Neuronal stem cell (in vitro differentiated cells): Measurements from ENCODE around the gene CD79B.
"Not testable (repeated sequence)": the region's sequence is repeated elsewhere in the genome, so short reads cannot be mapped to it uniquely, and the experiment has no call there.

Experiments
- DNase-seq: peaks from one replicate; pipeline ENCODE4 v3.0.0-alpha.2; 2013; ENCODE audit warnings: low spot score
- H2AFZ ChIP-seq: one replicate; pipeline ENCODE4 v1.6.1; 2013; ENCODE audit warnings: mild to moderate bottlenecking, low read length, inconsistent platforms
- H2AK5ac ChIP-seq: 2 replicates; pipeline ENCODE4 v1.6.1; 2013; ENCODE audit warnings: low read depth, mild to moderate bottlenecking, inconsistent platforms, low read length, moderate library complexity, mixed read lengths
- H2BK120ac ChIP-seq: 2 replicates; pipeline ENCODE4 v1.6.1; 2013; ENCODE audit warnings: low read depth, mild to moderate bottlenecking, inconsistent platforms, low read length, moderate library complexity, mixed read lengths
- H2BK12ac ChIP-seq: one replicate; pipeline ENCODE4 v1.6.1; 2013; ENCODE audit warnings: low read length, inconsistent platforms
- H2BK15ac ChIP-seq: 2 replicates; pipeline ENCODE4 v1.6.1; 2013; ENCODE audit warnings: mild to moderate bottlenecking, low read length, inconsistent platforms, mixed read lengths
- H2BK5ac ChIP-seq: one replicate; pipeline ENCODE4 v1.6.1; 2013; ENCODE audit warnings: inconsistent platforms, mild to moderate bottlenecking, low read length, moderate library complexity
- H3K14ac ChIP-seq: one replicate; pipeline ENCODE4 v1.6.1; 2013; ENCODE audit warnings: low read length, inconsistent platforms
- H3K18ac ChIP-seq: 2 replicates; pipeline ENCODE4 v1.6.1; 2013; ENCODE audit warnings: low read length, inconsistent platforms
- H3K23ac ChIP-seq: 2 replicates; pipeline ENCODE4 v1.6.1; 2013; ENCODE audit warnings: low read depth, mild to moderate bottlenecking, mixed read lengths, low read length, inconsistent platforms; ENCODE audit not compliant: poor library complexity
- H3K27ac ChIP-seq: replicated peaks from 3 replicates; pipeline ENCODE4 v1.5.1; 2013; ENCODE audit warnings: low read length, inconsistent platforms
- H3K27me3 ChIP-seq, 3 experiments: 2 replicates each; pipeline ENCODE4 v1.6.1; 2013; ENCODE audit warnings: low read length in 3 of 3, mild to moderate bottlenecking in 2 of 3, inconsistent platforms in 1 of 3, low read depth in 1 of 3, mixed read lengths in 1 of 3, moderate library complexity in 1 of 3; ENCODE audit not compliant: control insufficient read depth in 3 of 3, insufficient read depth in 3 of 3
- H3K36me3 ChIP-seq, 2 donors: replicated peaks in 1 of 2; 2 replicates each; pipeline ENCODE4 v1.6.1; 2013; ENCODE audit warnings: low read length in 2 of 2; ENCODE audit not compliant: control insufficient read depth in 2 of 2, insufficient read depth in 2 of 2
- H3K4ac ChIP-seq: 2 replicates; pipeline ENCODE4 v1.6.1; 2013; ENCODE audit warnings: inconsistent platforms, mild to moderate bottlenecking, low read length, moderate library complexity
- H3K4me1 ChIP-seq, 2 donors: 1 replicate in 1 of 2; 2 replicates in 1 of 2; pipeline ENCODE4 v1.6.1; 2013; ENCODE audit warnings: low read length in 2 of 2, low read depth in 1 of 2; ENCODE audit not compliant: control insufficient read depth in 2 of 2, insufficient read depth in 1 of 2
- H3K4me2 ChIP-seq: one replicate; pipeline ENCODE4 v1.6.1; 2013; ENCODE audit warnings: mild to moderate bottlenecking, low read length, inconsistent platforms; ENCODE audit not compliant: insufficient read depth, poor library complexity, severe bottlenecking
- H3K4me3 ChIP-seq, 2 donors: 2 replicates each; pipeline ENCODE4 v1.5.1; 2013; ENCODE audit warnings: low read length in 2 of 2, mild to moderate bottlenecking in 2 of 2, inconsistent platforms in 1 of 2, moderate library complexity in 1 of 2
- H3K79me1 ChIP-seq: one replicate; pipeline ENCODE4 v1.6.1; 2013; ENCODE audit warnings: low read depth, mild to moderate bottlenecking, inconsistent platforms, low read length, moderate library complexity
- H3K9ac ChIP-seq: one replicate; pipeline ENCODE4 v1.6.1; 2013; ENCODE audit warnings: mild to moderate bottlenecking, low read depth, low read length, inconsistent platforms; ENCODE audit not compliant: poor library complexity
- H3K9me3 ChIP-seq, 2 donors: replicated peaks in 1 of 2; 2 replicates each; pipeline versions ENCODE3 to v1.6.1; 2013; ENCODE audit warnings: low read length in 2 of 2, mild to moderate bottlenecking in 2 of 2, inconsistent platforms in 1 of 2, low read depth in 1 of 2, mixed read lengths in 1 of 2, moderate library complexity in 1 of 2; ENCODE audit not compliant: control insufficient read depth in 2 of 2, insufficient read depth in 1 of 2
- H4K8ac ChIP-seq: one replicate; pipeline ENCODE4 v1.6.1; 2013; ENCODE audit warnings: low read depth, mild to moderate bottlenecking, inconsistent platforms, low read length, moderate library complexity
- H4K91ac ChIP-seq: one replicate; pipeline ENCODE4 v1.6.1; 2013; ENCODE audit warnings: low read length, low read depth, mild to moderate bottlenecking, inconsistent platforms; ENCODE audit not compliant: poor library complexity
- WGBS, 2 donors: extraction: QIAGEN DNeasy Blood & Tissue Kit; methylation state at CpG; one replicate each; pipeline ENCODE4 v1.1.7; 2013; ENCODE audit warnings: missing lambda C conversion rate in 2 of 2, mixed read lengths in 1 of 2; ENCODE audit not compliant: insufficient read length in 2 of 2, insufficient replicate concordance in 1 of 2; ENCODE audit errors: extremely low coverage in 2 of 2; 5-methylcytosine and 5-hydroxymethylcytosine counted together

Gene CD79B

DNA sequence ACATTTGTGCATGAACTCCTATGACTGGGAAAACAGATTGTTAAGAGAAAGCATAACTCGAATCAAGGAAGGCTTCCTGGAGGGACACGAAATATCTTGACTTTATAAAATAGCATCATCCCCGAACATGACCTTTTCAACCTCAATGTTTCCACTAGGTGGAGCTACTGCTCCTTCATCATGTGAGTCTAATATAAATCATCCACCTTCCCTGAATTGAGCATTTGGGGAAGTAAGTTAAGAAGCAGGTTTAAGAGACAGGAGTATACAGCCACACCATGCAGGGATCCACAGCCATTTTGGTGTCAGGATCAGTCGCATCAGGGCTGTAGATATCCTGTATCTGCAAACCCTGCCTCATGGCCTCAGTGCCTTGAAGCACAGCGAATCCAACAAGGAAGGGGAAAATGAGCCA, 28.3 kb downstream of the CD79B start:
- H3K9me3 ChIP-seq, H2BK120ac ChIP-seq, DNase-seq, H2BK12ac ChIP-seq, H4K8ac ChIP-seq, H3K23ac ChIP-seq, H4K91ac ChIP-seq, H3K27me3 ChIP-seq, H2BK5ac ChIP-seq, H2BK15ac ChIP-seq, H3K9ac ChIP-seq, H3K4me2 ChIP-seq, H3K36me3 ChIP-seq, H3K4ac ChIP-seq, H3K4me3 ChIP-seq, H3K18ac ChIP-seq, H3K4me1 ChIP-seq, H3K79me1 ChIP-seq, H3K27ac ChIP-seq, H2AFZ ChIP-seq, H3K14ac ChIP-seq, H2AK5ac ChIP-seq: not testable (repeated sequence)
- no CpG with 5 or more reads among the region's 5 CpGs for WGBS, 2 donors

DNA sequence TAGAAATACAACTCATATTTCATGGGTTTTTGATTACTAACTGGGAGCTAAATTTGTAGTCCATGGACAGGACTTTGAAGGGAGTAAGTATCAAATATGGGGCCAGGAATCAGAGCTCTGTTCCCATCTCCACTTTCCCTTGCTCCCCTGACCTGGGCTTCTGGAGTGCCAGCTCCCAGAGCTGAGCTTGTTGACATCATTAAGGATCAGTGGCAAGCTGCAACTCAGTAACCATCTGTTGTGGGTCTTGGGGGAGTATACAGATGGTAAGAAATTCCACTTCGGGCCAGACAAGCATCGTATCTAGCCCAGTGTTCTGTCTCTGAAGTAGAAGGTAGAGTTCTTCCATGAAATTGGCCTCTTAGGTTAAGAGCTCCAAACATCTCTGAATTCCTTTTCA, 30.2 kb downstream of the CD79B start:
- not testable (repeated sequence) for H2AFZ ChIP-seq, H3K18ac ChIP-seq, H3K23ac ChIP-seq, H3K4me3 ChIP-seq, H3K4ac ChIP-seq, H4K8ac ChIP-seq, H3K9ac ChIP-seq, H2BK120ac ChIP-seq, H3K27me3 ChIP-seq, DNase-seq, H3K4me2 ChIP-seq, H2AK5ac ChIP-seq, H2BK12ac ChIP-seq, H3K36me3 ChIP-seq, H4K91ac ChIP-seq, H3K9me3 ChIP-seq, H3K79me1 ChIP-seq, H3K27ac ChIP-seq, H2BK5ac ChIP-seq, H3K14ac ChIP-seq, H2BK15ac ChIP-seq, H3K4me1 ChIP-seq
- WGBS, 2 donors, result no CpG with 5 or more reads among the region's 2 CpGs

DNA sequence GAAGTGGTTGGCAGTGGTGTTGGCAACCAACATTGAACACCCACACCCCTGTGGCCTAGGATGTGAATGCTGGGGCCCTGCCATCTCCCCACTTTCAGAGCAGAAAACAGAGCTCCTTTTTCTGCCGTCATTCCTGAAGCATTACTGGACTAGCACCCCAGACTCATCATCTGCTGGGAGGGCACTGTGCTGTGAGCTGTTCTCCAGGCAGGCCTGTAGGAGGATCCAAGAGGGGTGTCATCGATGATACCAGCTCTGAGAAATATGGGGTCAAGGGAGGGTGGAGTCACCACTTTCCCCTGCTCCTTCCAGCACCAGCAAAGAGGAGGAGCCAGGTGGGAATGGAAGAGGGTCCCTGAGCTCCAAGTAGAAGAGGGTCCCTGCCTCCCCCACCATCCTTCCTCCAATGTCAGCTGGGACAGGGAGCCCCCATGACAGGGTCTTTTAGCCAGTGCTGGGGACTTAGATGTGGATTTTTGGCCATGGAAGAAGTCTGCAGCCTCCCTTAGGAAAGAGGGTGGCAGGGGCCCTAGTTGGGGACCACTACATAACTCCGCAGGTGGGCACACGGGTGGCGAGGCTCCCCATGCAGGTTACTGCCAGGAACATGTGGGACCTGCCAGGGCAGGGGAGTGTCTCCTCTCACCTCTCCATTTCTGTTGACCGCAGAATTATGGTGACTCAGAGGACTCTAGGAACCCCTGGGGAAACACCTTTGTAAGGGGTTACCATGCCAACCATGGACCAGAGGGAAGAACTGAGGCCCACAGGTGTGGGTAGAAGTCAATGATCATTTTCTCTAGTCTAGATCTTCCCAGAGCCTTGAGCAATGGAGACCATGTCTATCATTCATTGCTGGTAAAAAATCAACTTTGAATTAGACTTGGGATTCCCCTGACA, 33.0 kb downstream of the CD79B start:
- H3K4me3 ChIP-seq, H3K27ac ChIP-seq, H3K79me1 ChIP-seq, H2BK12ac ChIP-seq, H3K9me3 ChIP-seq, H3K27me3 ChIP-seq, H4K8ac ChIP-seq, H2AFZ ChIP-seq, H3K9ac ChIP-seq, H3K4ac ChIP-seq, H4K91ac ChIP-seq, H3K23ac ChIP-seq, H3K14ac ChIP-seq, H2BK120ac ChIP-seq, H3K4me2 ChIP-seq, H3K4me1 ChIP-seq, H2BK5ac ChIP-seq, H2AK5ac ChIP-seq, DNase-seq, H2BK15ac ChIP-seq, H3K36me3 ChIP-seq, H3K18ac ChIP-seq: not testable (repeated sequence)
- WGBS, 2 donors, result no CpG with 5 or more reads among the region's 6 CpGs

DNA sequence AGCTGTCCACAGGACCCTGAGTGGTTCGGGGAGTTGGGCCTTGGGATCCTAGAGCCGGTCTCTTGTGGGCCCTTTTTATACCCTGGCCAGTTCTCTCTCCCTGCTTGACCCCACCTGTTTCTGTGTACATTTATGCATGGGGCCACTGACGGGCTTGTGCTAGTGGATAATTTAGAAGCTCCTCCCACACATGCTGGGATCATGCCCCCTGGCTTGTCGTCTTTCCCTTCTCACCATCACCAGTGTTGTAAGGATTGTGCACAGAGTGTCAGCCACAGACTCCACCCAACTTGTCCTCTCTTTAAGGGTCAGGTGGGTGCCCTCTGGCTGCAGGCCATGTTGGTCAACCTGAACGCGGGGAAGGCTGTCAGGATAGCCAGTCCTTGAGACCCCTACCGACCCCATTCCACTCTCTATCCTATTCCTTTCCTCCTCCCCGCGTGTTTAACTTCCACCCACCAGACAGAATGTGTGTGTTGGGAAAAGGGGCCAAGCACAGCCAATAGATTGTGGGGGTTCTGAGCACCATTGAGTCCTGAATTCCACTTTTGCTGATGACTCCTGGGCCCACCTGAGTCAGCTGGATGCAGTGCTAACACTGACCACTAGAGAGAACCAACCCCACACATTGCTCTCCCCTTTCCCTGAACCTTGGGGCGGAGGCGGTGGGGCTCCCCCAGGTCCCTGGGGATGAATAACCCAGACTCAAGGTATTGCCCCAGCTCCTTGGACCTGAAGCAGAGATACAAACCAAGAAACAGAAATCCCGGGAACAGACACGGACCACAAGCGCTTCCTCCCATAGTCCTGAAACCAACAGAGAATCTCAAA, 35.4 kb downstream of the CD79B start, which contains the start of gene CSH1:
Gene CSH1 (minus strand): TSS at position 51 of the 831 bp plus-strand sequence. CDS start 63 bp downstream, outside the sequence.
- H3K23ac ChIP-seq, H3K4me1 ChIP-seq, H2AFZ ChIP-seq, H2BK15ac ChIP-seq, DNase-seq, H3K27ac ChIP-seq, H2BK5ac ChIP-seq, H3K9me3 ChIP-seq, H3K9ac ChIP-seq, H2BK120ac ChIP-seq, H3K4me3 ChIP-seq, H3K4ac ChIP-seq, H3K4me2 ChIP-seq, H3K18ac ChIP-seq, H3K27me3 ChIP-seq, H3K14ac ChIP-seq, H2BK12ac ChIP-seq, H2AK5ac ChIP-seq, H4K8ac ChIP-seq, H4K91ac ChIP-seq, H3K36me3 ChIP-seq, H3K79me1 ChIP-seq: not testable (repeated sequence)
- no CpG with 5 or more reads among the region's 14 CpGs for WGBS, 2 donors
